CD4-positive, alpha-beta T cell treated with Interleukin-12 subunit alpha and Interleukin-12 subunit beta, for 1 hour (primary cell): ENCODE results near the gene CHP2.
"Not testable (repeated sequence)": the region's sequence is repeated elsewhere in the genome, so short reads cannot be mapped to it uniquely, and the experiment has no call there.

Experiments used
- DNase-seq: peaks from one replicate; pipeline ENCODE4 v3.0.0-alpha.2; 2020

CHP2 gene

DNA sequence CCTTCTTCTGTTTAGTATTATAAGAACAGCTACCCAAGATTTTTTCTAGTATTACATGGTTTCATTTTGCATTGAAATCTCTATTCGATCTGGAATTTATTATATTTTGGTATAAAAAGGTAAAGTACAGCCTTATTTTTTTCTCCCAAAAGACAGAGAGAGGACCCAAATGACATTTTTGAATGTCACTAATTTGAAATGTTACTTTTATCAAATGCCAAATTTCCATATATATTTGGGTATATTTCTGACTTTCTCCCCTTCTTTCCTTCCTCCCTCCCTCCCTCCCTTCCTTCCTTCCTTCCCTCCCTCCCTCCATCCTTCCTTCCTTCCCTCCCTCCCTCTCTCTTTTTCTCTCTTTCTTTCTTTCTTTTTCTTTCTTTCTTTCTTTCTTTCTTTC lies 6.2 kb upstream of the CHP2 start:
- no peak for DNase-seq

GRCh38 chr16:23751053-23751452 lies 3.8 kb upstream of the CHP2 start:
- DNase-seq, result not testable (repeated sequence)

GRCh38 chr16:23753908-23754593 lies 775 bp upstream of the CHP2 start:
- no peak for DNase-seq

DNA sequence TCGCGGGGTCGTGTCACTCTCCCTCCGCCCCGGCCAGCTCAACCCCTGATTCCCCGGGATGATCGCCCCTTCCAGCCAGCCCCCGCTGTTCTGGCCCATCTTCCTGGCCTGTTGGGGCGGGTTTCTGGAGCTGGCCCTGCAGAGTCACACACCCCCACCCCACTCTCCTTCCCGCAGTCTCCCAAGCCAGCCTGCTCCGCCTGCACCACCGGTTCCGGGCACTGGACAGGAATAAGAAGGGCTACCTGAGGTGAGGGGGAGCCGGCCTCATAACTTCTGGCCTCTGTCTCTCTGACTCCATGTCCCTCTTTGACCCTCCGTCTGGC lies 621 bp downstream of the CHP2 start:
- no peak for DNase-seq

DNA sequence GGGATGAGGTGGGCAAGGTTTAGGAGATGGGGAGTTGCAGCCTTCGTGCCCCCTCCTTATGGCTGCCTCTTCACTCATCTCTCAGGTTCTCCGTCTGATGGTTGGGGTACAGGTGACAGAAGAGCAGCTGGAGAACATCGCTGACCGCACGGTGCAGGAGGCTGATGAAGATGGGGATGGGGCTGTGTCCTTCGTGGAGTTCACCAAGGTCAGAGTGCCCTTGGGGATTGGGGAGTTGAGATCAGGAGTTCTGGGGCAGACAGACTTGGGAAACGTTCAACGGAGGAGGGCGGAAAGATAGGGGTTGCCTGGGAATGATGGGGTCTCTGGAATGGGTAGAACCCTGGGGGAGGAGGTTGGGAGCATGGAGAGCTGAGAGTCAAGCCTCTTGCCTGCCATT lies 2.3 kb downstream of the CHP2 start:
- DNase-seq, result no peak

DNA sequence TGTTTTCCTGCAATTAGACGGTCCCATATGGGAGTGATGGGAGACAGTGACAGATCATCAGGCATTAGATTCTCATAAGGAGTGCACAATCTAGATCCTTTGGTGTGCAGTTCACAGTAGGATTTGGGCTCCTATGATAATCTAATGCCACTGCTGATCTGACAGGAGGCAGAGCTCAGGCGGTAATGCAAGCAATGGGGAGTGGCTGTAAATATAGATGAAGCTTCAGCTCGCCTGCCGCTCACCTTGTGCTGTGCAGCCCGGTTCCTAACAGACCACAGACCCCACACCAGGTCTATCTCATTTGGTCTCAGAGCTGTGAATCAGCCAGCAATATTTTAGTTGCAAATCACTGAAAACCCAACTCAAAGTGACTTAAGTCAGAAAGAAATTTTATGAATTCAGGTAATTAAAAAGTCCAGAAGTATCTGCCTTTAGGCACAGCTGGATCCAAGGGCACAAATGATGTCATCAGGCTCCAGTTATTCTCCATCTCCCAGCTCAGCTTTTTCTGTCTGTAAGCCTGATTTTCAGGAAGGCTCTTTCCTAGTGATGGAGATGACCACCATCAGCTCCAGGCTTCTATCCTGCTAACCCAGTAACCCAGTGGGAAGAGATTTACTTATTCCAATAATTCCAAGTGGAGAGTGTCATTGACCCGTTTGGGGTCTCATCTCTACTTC lies 3.3 kb downstream of the CHP2 start:
- no peak for DNase-seq

DNA sequence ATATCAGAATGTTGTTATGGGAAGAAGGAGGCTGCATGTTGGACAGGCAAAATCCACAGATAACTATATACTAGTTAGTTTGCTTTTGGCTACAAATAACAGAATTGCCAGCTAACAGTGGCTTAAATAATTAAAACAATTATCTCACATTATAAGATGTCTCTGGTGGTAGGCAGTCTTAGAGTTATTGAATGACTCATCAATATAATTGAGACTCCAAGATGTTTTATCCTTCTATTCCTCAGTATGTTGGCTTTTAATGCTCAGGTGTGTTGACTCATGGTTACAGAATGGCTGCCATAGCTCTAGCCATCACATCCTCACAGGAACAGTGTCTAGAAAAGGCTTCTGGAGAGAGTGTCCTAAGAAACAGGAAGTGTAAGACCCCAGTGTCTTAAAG lies 11.1 kb downstream of the CHP2 start:
- no peak for DNase-seq

- DNase-seq, result no peak
Measured at GRCh38 chr16:23768581-23768980, 13.8 kb downstream of the CHP2 start.

DNA sequence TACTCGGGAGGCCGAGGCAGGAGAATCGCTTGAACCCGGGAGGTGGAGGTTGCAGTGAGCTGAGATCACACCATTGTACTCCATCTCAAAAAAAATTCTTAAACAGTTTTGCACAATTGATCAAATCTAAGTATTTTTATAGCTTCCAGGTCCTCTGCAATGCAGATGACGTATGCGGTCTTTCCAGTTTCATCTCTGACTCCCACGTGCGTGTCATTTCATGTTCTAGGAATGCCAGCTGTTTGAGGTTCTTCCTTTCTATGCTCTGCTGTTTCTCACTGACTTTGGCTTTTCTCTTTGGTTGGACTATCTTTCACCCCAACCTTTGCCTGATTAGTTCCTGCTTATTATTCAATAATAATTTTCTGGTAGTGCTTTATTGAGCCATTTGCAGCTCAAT lies 16.2 kb downstream of the CHP2 start:
- no peak for DNase-seq

- DNase-seq, result no peak
Measured at GRCh38 chr16:23771642-23772041, 16.8 kb downstream of the CHP2 start.

- DNase-seq, result no peak
Measured at GRCh38 chr16:23773339-23773738, 18.5 kb downstream of the CHP2 start.

- no peak for DNase-seq
Measured at GRCh38 chr16:23781176-23781575, 26.4 kb downstream of the CHP2 start.

DNA sequence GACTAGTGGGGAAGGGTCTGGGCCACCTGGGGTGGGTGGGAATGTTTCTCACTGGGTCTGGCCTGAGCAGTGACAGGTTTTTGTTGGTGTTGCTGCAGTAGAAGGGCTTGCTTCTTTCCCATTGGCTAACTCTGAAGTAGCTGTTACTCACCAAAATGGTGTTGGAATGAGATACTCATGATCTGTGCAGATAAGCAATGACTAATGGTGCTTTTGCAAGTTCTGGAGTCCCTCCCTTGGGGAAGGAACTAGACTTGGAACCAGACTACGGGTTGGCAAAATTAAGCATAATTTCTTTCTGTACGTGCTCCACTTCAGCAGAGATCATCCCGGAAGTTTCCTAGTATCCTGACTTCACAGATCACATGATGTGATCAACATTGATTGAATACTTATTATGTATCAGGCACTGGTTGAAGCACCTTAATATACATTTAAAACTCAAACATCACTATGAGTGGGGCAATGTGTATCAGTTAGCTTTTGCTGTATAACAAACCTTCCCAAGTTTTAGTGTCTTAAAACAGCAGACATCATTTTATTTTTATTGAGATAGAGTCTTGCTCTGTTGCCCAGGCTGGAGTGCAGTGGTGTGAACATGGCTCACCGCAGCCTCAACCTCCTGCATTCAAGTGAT lies 30.1 kb downstream of the CHP2 start:
- DNase-seq, result no peak

DNA sequence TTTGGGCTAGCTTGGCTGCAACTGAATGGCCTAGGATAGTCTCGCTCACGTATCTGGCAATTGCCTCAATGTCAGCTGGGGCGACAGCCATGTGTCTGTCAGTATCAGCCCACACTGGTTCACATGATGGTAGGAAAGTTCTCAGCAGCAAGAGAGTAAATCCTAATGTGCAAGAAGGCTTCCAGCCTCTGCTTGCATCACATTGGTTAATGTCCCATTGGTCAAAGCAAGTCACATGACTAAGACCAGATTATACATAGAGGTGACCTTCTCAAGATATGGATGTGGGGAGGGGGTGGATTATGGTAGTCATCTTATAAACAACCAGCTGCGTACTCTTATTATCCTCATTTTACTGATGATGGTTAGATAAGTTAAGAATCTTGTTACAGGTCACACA lies 31.0 kb downstream of the CHP2 start:
- no peak for DNase-seq

- DNase-seq, result no peak
Measured at GRCh38 chr16:23786964-23787561, 32.2 kb downstream of the CHP2 start.

GRCh38 chr16:23788685-23789084 lies 33.9 kb downstream of the CHP2 start:
- DNase-seq, result no peak

GRCh38 chr16:23795378-23795777 lies 40.6 kb downstream of the CHP2 start:
- no peak for DNase-seq

DNA sequence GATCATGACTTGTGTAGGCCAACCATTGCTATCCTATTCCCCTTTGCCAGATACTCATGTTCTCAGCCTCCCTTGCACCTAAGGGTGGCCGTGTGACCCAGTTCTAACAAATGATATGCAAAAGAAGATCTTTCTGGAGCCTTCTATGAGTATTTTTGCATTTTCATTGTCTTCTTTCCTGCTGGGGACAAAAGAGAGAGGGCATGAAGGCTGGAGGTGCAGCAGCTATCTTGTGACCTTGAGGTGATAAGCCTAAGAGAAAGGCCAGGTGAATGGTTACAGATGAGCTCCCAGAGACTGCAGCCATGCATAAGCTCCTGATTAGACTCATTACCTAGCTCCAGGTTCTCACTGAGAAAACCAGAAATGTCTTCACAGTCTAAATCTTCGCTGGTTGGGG lies 42.1 kb downstream of the CHP2 start:
- no peak for DNase-seq

- peak; percentile 76 for DNase-seq
Measured at GRCh38 chr16:23801378-23801777, 46.6 kb downstream of the CHP2 start.

DNA sequence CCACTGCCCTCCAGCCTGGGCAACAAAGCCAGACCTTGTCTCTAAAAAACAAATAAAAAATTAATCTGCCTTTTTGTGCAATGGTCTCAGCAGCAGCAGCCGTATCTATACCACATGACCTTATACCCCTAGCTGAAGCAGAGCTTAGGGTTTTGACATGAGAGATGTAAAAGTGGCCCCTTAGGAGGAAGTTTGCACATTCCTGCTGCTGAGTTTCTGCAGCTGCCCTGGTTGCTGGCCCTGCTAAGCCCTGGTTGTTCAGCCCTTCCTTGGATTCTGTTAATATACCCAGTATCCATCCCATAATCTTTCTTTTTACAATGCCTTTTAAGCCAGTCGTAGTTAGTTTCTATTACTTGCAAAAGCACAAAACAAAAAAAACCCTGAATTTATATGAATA lies 48.0 kb downstream of the CHP2 start:
- DNase-seq, result no peak

DNA sequence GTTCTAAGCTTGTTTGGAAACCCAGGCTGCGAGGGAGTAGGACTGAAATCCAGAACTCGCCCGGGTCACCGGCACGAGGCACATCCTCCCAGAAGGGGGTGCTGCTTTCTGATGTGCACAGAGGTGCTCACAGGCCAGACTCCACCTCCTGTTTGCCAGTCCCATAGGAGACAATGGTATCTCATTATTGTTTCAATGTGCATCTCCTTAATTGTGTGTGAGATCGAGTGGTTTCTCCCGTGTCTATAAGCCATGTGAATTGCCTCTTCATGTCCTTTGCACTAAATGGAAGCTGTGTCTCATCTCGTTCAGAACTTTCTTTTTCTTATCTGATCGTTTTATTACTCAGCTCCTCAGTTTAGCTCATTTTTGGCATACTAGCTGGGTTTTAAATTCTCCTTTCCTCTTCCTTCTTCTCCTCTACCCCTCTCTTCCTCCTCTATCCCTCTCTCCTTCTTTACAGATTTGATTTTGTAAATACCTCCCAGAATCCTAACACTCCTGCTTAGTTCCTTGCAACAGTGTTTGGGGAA lies 48.8 kb downstream of the CHP2 start:
- peak; percentile 79 for DNase-seq

DNA sequence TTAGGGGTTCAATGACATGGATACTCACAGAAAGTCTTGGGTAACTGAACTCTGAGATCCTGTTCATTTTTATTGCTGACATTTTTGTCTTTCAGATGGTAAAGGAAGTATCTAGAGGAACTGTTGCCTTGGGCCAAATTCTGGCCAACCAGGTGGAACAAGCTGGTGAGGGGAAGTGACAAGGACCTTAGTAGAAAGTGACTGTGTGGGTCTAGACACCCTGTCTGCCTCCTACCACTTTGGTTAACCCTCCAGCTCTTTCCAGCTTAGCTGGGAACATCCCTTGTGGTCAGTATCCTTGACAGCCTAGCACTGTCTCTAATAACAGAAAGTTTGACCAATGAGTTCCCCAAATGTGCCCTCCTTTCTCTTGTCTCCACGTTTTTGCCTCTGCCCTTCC lies 52.2 kb downstream of the CHP2 start:
- peak; percentile 1 for DNase-seq
